Measurements from ENCODE around the gene VAV1. TPM values are rescaled to one million over a fixed set of nuclear protein-coding genes. Genes with fewer than 3 reads are reported as not detected.

Gene VAV1
- total RNA-seq, 6 experiments from 2014 or later, result not detected

DNA sequence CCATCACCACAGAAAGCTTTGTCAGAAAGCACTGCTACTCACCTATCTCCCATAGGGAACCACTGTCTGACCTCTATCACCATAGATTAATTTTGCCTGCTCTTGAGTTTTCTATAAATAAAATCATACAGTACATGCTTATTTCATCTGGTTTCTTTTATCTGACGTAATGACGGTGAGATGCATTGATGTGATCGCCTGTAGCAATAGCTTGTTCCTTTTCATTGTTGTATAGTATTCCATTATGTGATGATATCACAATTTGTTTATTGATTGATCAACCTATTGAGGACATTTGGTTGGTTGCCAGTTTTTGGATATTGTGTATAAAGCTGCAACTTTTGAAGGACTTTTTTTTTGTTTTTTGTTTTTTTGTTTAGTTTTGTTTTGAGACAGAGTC lies 63.0 kb downstream of the VAV1 start:
- H3K4me3 Mint-ChIP-seq, result no peak overlapping the region

DNA sequence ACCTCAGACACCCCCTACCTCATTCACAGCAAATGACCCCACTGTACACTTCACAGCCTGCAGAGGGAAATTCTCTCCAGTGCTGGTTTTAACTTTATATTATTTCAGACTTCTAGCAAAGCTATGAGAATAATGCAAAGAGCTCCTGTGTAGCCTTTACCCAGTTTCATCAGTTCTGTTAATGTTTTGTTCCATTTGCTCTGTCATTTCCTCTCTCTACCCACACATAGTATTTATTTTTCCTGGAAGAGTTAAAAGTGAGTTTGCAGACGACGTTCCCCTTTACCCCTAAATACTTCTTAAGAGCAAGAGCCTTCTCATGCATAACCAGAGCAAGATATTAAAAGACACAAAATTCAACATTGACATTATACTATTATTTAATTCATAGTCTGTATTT lies 65.0 kb downstream of the VAV1 start:
- no peak overlapping the region for H3K4me3 Mint-ChIP-seq
- H3K27ac Mint-ChIP-seq, result no peak overlapping the region
- H3K4me1 Mint-ChIP-seq (ENCODE audit: low read depth), result no peaks in the 10 kb centered on the region
- DNase-seq, result no peak
- TF ChIP-seq, protein P1, sequence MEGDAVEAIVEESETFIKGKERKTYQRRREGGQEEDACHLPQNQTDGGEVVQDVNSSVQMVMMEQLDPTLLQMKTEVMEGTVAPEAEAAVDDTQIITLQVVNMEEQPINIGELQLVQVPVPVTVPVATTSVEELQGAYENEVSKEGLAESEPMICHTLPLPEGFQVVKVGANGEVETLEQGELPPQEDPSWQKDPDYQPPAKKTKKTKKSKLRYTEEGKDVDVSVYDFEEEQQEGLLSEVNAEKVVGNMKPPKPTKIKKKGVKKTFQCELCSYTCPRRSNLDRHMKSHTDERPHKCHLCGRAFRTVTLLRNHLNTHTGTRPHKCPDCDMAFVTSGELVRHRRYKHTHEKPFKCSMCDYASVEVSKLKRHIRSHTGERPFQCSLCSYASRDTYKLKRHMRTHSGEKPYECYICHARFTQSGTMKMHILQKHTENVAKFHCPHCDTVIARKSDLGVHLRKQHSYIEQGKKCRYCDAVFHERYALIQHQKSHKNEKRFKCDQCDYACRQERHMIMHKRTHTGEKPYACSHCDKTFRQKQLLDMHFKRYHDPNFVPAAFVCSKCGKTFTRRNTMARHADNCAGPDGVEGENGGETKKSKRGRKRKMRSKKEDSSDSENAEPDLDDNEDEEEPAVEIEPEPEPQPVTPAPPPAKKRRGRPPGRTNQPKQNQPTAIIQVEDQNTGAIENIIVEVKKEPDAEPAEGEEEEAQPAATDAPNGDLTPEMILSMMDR (IDR thresholded peaks at IDR 0.05), result no peak
- no peaks in the 10 kb centered on the region for H3K36me3 Mint-ChIP-seq (ENCODE audit: low read depth)
- H3K27me3 Mint-ChIP-seq (ENCODE audit: insufficient read depth), result peaks cover 4% of the 10 kb centered on the region
- H3K9me3 Mint-ChIP-seq, result no peaks in the 10 kb centered on the region; the same call in 1 of the 2 replicates

More for the DNA sequence above, 63.0 kb downstream of the VAV1 start:
- Mint-ChIP-seq H3K27ac (no peak overlapping the region), H3K36me3 (ENCODE audit: low read depth) (no peaks in the 10 kb centered on the region), H3K27me3 (ENCODE audit: insufficient read depth) (peaks cover 1% of the 10 kb centered on the region), H3K4me1 (ENCODE audit: low read depth) (no peaks in the 10 kb centered on the region), H3K9me3 (no peaks in the 10 kb centered on the region; the same call in 1 of the 2 replicates)
- DNase-seq, result no peak
- TF ChIP-seq, protein P1 (IDR thresholded peaks at IDR 0.05), result no peak

DNA sequence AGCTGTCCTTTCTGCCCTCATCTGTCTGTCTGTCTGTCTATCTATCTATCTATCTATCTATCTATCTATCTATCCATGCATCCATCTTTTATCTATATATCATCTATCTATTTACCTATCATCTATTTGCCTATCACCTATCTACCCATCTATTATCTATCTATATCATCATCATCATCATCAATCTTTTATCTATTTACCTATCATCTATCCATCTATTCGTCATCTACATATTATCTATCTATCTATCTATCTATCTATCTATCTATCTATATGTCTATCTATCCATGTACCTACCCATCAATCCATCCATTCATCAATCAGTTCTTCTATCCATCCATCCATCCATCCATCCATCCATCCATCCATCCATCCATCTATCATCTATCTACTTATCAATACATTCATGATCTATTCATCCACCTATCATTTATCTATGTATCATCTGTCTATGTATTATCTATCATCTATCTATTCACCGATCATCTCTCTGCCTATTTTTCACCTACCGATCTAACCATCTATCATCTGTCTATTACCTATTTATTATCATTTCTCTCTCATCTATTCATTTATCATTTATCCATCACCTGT lies 65.7 kb downstream of the VAV1 start:
- H3K27me3 Mint-ChIP-seq (ENCODE audit: insufficient read depth), result peaks cover 4% of the 10 kb centered on the region
- TF ChIP-seq, protein P1 (IDR thresholded peaks at IDR 0.05), result no peak
- no peaks in the 10 kb centered on the region; the same call in 1 of the 2 replicates for H3K9me3 Mint-ChIP-seq
- H3K27ac Mint-ChIP-seq, result no peak overlapping the region
- H3K4me3 Mint-ChIP-seq, result no peak overlapping the region
- no peaks in the 10 kb centered on the region for H3K36me3 Mint-ChIP-seq (ENCODE audit: low read depth)
- no peaks in the 10 kb centered on the region for H3K4me1 Mint-ChIP-seq (ENCODE audit: low read depth)
- DNase-seq, result no peak

DNA sequence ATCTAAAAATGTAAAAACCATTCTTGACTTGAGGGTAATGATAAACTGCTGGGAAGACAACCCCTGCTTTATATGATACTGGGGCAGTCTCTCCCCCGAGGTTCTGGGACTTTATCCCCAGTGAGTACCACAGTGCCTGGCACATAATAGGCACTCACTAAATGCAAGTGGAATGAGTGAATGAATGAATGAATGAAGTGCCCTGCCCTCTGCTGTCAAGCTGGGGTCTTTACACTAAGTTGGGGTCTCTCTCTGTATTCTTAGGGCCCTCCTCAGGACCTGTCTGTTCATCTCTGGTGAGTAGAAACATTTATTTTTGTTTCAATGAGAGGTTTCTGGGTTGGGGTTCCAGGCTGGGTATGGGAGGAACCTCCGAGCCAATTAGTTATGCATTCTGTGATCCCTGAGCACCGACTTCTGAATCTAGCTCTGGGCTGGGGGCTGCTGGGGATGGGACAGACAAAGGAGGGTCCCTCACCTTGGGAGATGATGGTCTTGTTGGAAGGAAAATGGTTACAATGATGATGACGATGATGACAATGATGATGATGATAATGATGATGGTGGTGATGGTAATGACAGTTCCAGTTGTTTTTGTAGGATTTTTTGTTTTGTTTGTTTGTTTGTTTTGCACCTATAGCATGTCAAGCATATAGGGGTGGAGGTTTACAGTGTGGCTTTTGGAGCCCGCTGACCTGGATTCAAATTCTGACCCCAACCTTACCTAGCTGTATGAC lies 70.5 kb downstream of the VAV1 start:
- Mint-ChIP-seq H3K4me1 (ENCODE audit: low read depth) (no peaks in the 10 kb centered on the region), H3K36me3 (ENCODE audit: low read depth) (no peaks in the 10 kb centered on the region), H3K27ac (no peak overlapping the region), H3K9me3 (no peaks in the 10 kb centered on the region; the same call in 1 of the 2 replicates), H3K4me3 (no peak overlapping the region), H3K27me3 (ENCODE audit: insufficient read depth) (peaks cover 4% of the 10 kb centered on the region)
- no peak for DNase-seq
- TF ChIP-seq, protein P1 (IDR thresholded peaks at IDR 0.05), result no peak

DNA sequence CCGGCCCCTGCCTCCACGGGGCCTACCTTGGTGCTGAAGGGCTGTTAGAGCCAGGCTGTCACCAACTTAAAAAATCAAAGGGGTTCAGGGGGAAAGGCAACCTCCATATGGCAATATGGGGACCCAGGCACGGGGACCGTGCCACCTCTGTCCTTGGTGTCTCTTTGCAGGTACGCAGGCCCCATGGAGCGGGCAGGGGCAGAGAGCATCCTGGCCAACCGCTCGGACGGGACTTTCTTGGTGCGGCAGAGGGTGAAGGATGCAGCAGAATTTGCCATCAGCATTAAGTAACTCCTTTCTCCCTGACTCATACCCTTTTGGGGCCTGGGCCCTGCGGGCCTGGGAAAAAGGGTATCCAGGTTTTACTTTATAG lies 75.3 kb downstream of the VAV1 start:
- Mint-ChIP-seq H3K36me3 (ENCODE audit: low read depth) (no peaks in the 10 kb centered on the region), H3K27ac (no peak overlapping the region), H3K4me3 (no peak overlapping the region), H3K4me1 (ENCODE audit: low read depth) (no peaks in the 10 kb centered on the region), H3K9me3 (no peaks in the 10 kb centered on the region), H3K27me3 (ENCODE audit: insufficient read depth) (peaks cover 4% of the 10 kb centered on the region; the same call in 1 of the 2 replicates)
- TF ChIP-seq, protein P1 (IDR thresholded peaks at IDR 0.05), result no peak
- DNase-seq, result no peak

Measured in HFFc6 (cell line).